HEK293 (cell line): ENCODE results near the gene ATP10A.

Experiments used
- CTCF ChIP-seq: fragments of 450-650 bp; formaldehyde crosslinking; IDR thresholded peaks from 2 replicates; pipeline ENCODE4 v1.5.1; 2016; ENCODE audit warnings: missing biosample characterization, missing genetic modification characterization
- GLI4 ChIP-seq: fragments of 450-650 bp; formaldehyde crosslinking; IDR thresholded peaks from 2 replicates; pipeline ENCODE4 v1.5.1; 2016; ENCODE audit warnings: missing biosample characterization, missing genetic modification characterization
- PRDM4 ChIP-seq: fragments of 450-650 bp; formaldehyde crosslinking; IDR thresholded peaks from 2 replicates; pipeline ENCODE4 v1.5.1; 2017; ENCODE audit warnings: missing biosample characterization, missing genetic modification characterization
- ZNF133 ChIP-seq: fragments of 450-650 bp; formaldehyde crosslinking; IDR thresholded peaks from 2 replicates; pipeline ENCODE4 v1.5.1; 2016; ENCODE audit warnings: missing biosample characterization, missing genetic modification characterization
- ZNF138 ChIP-seq: fragments of 450-650 bp; formaldehyde crosslinking; IDR thresholded peaks from 2 replicates; pipeline ENCODE4 v1.5.1; 2016; ENCODE audit warnings: missing biosample characterization, missing genetic modification characterization, borderline replicate concordance
- ZNF169 ChIP-seq: fragments of 450-650 bp; formaldehyde crosslinking; IDR thresholded peaks from 2 replicates; pipeline ENCODE4 v1.5.1; 2016; ENCODE audit warnings: missing biosample characterization, missing genetic modification characterization
- ZNF248 ChIP-seq: fragments of 450-650 bp; formaldehyde crosslinking; IDR thresholded peaks from 2 replicates; pipeline ENCODE4 v1.5.1; 2017; ENCODE audit warnings: missing biosample characterization, missing genetic modification characterization
- ZNF274 ChIP-seq, 2 experiments: fragments of 200-500 bp in 1 of 2; fragments of 450-650 bp in 1 of 2; sonication (Bioruptor generic) in 1 of 2; formaldehyde crosslinking in 1 of 2; IDR thresholded peaks; 2 replicates each; pipeline versions ENCODE4 v1.5.1 to v1.6.1; 2014 to 2016; ENCODE audit warnings: borderline replicate concordance in 1 of 2, inconsistent platforms in 1 of 2, low read length in 1 of 2, missing biosample characterization in 1 of 2, missing genetic modification characterization in 1 of 2
- ZNF302 ChIP-seq: fragments of 450-650 bp; formaldehyde crosslinking; IDR thresholded peaks from 2 replicates; pipeline ENCODE4 v1.5.1; 2016; ENCODE audit warnings: missing biosample characterization, missing genetic modification characterization, low read depth
- ZNF704 ChIP-seq: fragments of 450-650 bp; formaldehyde crosslinking; IDR thresholded peaks from 2 replicates; pipeline ENCODE4 v1.5.1; 2016; ENCODE audit warnings: missing biosample characterization, missing genetic modification characterization
- ZNF776 ChIP-seq: fragments of 450-650 bp; formaldehyde crosslinking; IDR thresholded peaks from 2 replicates; pipeline ENCODE4 v1.5.0; 2017; ENCODE audit warnings: missing biosample characterization, missing genetic modification characterization, borderline replicate concordance

- TF ChIP-seq ZNF776 (no peak), ZNF169 (tag by site-specific recombination) (no peak), ZNF302 (no peak), ZNF274 (IDR thresholded peaks at IDR 0.05; ENCODE audit: low read length) (no peak), ZNF274 (tag by site-specific recombination; IDR thresholded peaks at IDR 0.05; ENCODE audit: borderline replicate concordance) (no peak), CTCF (tag by site-specific recombination) (no peak), PRDM4 (tag by site-specific recombination) (no peak), ZNF138 (tag by site-specific recombination) (no peak), ZNF133 (tag by site-specific recombination) (no peak), ZNF248 (no peak), GLI4 (tag by site-specific recombination) (no peak), ZNF704 (no peak)
These were observed 155.3 kb downstream of the ATP10A start for GRCh38 chr15:25707656-25708365.
